Sigmoid colon (tissue), 4 donors: ENCODE measurements around the gene MRPS11.

Source experiments
- CTCF ChIP-seq, 4 experiments: fragments of 450-650 bp in 3 of 4; fragments of 200-600 bp in 1 of 4; IDR thresholded peaks; one replicate each; pipeline ENCODE4 v1.5.1; 2016 to 2019; ENCODE audit warnings: antibody characterized with exemption in 4 of 4, mild to moderate bottlenecking in 3 of 4, moderate library complexity in 2 of 4
- EP300 ChIP-seq, 4 donors: sonication (generic); formaldehyde crosslinking; IDR thresholded peaks; one replicate each; pipeline ENCODE4 v1.6.1; 2017; ENCODE audit warnings: antibody characterized with exemption in 4 of 4
- POLR2A ChIP-seq, 2 donors: fragments of 450-650 bp; IDR thresholded peaks; one replicate each; pipeline ENCODE4 v1.6.1; 2016; ENCODE audit warnings: antibody characterized with exemption in 2 of 2, mild to moderate bottlenecking in 2 of 2, moderate library complexity in 2 of 2
- POLR2AphosphoS5 ChIP-seq, 4 donors: sonication (generic); formaldehyde crosslinking; IDR thresholded peaks; one replicate each; pipeline ENCODE4 v1.6.1; 2017; ENCODE audit warnings: antibody characterized with exemption in 4 of 4

- no peak for TF ChIP-seq CTCF (IDR thresholded peaks at IDR 0.05)
- TF ChIP-seq POLR2AphosphoS5 (IDR thresholded peaks at IDR 0.05) = no peak
- TF ChIP-seq POLR2A (IDR thresholded peaks at IDR 0.05) = no peak
- no peak for TF ChIP-seq EP300 (IDR thresholded peaks at IDR 0.05)
Measured at GRCh38 chr15:88518903-88519302, 51.4 kb downstream of the MRPS11 start.
